SU-DHL-6 (cell line): ENCODE data around the gene APBB2.

Experiments
- EZH2phosphoT487 ChIP-seq: fragments of 200-600 bp; sonication (generic), shearing (Covaris generic); conservative IDR thresholded peaks from 2 replicates; pipeline ENCODE4 v1.6.1; 2018; ENCODE audit warnings: mild to moderate bottlenecking, antibody characterized with exemption, low read length, moderate library complexity, mixed read lengths
- TF ChIP-seq, protein P1 (sequence below): fragments of 200-600 bp; sonication (generic); IDR thresholded peaks from one replicate; pipeline ENCODE4 v1.5.1; 2017; ENCODE audit warnings: antibody characterized with exemption, mild to moderate bottlenecking, low read length, moderate library complexity; ENCODE audit not compliant: insufficient read depth, poor library complexity, severe bottlenecking

GRCh38 chr4:40881096-40881495, 333.2 kb downstream of the APBB2 start:
- TF ChIP-seq, protein P1, sequence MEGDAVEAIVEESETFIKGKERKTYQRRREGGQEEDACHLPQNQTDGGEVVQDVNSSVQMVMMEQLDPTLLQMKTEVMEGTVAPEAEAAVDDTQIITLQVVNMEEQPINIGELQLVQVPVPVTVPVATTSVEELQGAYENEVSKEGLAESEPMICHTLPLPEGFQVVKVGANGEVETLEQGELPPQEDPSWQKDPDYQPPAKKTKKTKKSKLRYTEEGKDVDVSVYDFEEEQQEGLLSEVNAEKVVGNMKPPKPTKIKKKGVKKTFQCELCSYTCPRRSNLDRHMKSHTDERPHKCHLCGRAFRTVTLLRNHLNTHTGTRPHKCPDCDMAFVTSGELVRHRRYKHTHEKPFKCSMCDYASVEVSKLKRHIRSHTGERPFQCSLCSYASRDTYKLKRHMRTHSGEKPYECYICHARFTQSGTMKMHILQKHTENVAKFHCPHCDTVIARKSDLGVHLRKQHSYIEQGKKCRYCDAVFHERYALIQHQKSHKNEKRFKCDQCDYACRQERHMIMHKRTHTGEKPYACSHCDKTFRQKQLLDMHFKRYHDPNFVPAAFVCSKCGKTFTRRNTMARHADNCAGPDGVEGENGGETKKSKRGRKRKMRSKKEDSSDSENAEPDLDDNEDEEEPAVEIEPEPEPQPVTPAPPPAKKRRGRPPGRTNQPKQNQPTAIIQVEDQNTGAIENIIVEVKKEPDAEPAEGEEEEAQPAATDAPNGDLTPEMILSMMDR, result no peak
- no peak for TF ChIP-seq EZH2phosphoT487
